Activated CD8-positive, alpha-beta memory T cell treated with anti-CD3 and anti-CD28 coated beads, Interleukin-2, amount 50 U/mL, for 24 hours (primary cell): Measurements from ENCODE around the gene RNF225.
A peak's percentile ranks its signal among the peaks of the same experiment; 100 is the strongest.
"Not testable (repeated sequence)": the region's sequence is repeated elsewhere in the genome, so short reads cannot be mapped to it uniquely, and the experiment has no call there.

ENCODE experiments used
- DNase-seq: peaks from one replicate; pipeline ENCODE4 v3.0.0-alpha.2; 2020; ENCODE audit errors: extremely low read depth

RNF225 gene

DNA sequence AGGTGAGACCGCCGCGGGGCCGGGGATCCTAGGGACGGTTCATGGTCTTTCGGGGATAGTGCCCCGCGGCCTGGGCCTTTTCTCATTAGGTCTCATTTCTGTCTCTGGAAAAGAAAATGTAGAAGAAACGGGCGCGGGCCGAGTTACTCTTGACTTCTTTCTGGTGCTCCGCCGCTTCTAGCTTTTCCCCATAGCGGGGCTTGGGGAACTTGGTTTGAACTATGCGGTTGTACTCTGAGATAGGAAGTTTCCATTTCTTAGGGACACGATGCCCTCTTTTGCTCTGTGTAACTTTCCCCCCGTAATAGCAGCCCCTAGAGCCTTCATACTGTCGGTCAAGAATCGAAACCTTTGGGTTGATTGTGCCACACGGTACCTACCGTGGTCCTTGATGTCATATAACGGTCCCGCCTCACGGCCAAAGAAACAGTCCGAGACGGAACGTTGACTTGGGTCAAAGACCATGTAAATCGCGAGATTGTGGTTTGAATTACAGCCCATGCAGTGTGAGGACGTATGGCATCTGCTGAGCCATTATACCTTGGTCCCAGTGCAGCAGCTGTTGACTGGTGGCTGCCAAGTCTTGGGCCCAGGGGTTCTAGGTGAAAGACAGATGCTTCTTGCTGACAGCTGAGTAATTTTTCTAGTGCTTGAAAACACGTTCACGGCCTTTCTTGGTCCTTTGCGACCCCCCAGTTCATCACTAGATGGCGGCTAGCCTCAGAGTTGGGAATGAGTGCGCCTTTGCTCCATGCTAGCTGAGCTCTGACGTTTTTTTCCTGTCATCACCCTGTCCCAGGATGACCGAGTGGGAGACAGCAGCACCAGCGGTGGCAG is 7.9 kb upstream of the RNF225 start:
- DNase-seq = no peak

DNA sequence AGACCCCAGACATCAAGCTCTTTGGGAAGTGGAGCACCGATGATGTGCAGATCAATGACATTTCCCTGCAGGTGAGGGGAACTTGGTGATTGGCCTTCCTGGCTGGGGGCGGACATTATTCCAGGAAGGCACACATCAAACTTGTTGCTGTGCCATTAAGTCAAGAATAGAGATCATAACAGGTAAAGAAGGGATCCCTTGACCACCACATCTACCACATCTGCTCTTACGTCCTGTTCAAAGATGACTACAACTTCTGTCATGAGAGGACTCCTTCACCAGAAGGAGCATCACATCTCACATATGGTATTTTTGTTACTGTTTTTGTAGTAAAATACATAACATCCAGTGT is 7.3 kb upstream of the RNF225 start:
- no peak for DNase-seq

DNA sequence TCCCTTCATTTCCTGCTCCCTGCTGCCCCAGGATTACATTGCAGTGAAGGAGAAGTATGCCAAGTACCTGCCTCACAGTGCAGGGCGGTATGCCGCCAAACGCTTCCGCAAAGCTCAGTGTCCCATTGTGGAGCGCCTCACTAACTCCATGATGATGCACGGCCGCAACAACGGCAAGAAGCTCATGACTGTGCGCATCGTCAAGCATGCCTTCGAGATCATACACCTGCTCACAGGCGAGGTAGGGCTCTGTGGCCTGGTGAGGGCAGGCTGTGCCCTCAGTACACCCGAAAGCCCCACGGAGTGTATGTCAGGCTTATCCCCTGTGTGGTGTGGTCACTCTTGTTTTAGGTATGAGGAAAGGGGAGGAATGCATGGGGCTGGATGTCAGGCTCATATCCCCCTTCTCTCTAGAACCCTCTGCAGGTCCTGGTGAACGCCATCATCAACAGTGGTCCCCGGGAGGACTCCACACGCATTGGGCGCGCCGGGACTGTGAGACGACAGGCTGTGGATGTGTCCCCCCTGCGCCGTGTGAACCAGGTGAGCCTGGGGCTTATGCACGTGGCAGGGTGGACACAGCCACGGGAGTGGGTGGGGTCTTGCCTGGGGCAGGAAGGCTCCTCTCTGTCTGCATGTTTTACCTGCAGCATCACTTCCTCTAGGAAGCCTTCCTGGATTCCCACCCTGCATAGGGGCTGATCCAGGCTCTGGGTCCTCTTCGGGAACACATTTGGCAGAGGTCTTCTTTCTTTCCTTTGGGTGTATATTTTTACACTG is 2.3 kb upstream of the RNF225 start:
- no peak for DNase-seq

DNA sequence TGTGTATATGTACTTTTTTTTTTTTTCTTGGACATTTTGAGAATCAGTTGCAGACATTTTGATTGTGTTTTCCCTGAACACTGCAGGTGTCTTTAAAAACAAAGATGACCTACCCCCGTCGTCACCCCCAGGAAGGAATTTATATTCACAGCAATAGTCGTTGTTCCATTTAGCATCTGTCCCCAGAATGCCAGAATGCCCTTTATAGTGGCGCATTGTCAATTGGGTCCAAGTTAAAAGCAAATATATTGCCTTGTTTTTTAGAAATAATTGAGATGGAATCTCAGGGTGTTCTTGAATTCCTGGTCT is 1.8 kb upstream of the RNF225 start:
- no peak for DNase-seq

DNA sequence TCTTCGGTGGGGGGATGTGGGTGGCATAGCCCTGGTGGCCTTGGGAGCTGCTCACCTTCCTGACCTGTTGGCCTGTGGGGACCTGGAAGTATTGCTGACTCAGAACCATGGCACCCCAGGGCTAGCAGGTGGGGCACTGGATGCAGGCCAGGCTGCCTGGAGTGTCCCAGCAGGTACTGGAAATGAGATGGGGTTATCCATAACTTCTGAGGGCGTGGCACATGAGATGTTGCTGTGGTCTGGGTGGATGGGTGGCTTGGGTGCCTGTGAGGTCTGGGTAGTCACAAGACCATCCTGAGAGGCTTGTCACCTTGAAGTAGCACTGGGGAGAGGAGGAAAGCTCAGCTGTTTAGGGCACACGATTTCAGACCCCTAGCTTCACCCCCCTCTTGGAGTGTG is 636 bp upstream of the RNF225 start:
- no peak for DNase-seq

DNA sequence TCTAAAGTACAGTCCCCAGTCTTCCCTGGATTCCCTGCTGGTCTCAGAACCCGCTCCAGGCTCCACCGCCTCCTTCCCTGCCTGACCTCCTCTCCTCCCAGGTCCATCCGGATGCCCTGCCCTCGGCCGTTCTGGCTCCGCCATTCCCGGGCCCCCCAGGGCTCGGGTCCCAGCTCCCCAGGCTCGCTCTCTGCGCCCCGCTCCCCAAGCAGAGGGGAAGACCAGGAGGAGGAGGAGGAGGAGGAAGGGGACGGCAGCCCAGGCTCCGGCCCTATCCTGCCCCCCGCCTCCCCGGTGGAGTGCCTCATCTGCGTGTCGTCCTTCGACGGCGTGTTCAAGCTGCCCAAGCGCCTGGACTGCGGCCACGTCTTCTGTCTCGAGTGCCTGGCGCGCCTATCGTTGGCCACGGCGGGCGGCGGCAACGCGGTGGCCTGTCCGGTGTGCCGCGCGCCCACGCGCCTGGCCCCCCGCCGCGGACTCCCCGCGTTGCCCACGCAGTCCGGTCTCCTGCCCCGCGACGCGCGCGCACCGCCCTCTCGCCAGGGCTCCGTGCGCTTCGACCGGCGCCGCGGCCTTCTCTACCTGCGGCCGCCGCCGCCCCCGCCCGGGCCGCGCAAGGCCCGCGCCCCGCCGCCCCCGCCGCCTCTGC is 647 bp downstream of the RNF225 start:
- DNase-seq = no peak

DNA sequence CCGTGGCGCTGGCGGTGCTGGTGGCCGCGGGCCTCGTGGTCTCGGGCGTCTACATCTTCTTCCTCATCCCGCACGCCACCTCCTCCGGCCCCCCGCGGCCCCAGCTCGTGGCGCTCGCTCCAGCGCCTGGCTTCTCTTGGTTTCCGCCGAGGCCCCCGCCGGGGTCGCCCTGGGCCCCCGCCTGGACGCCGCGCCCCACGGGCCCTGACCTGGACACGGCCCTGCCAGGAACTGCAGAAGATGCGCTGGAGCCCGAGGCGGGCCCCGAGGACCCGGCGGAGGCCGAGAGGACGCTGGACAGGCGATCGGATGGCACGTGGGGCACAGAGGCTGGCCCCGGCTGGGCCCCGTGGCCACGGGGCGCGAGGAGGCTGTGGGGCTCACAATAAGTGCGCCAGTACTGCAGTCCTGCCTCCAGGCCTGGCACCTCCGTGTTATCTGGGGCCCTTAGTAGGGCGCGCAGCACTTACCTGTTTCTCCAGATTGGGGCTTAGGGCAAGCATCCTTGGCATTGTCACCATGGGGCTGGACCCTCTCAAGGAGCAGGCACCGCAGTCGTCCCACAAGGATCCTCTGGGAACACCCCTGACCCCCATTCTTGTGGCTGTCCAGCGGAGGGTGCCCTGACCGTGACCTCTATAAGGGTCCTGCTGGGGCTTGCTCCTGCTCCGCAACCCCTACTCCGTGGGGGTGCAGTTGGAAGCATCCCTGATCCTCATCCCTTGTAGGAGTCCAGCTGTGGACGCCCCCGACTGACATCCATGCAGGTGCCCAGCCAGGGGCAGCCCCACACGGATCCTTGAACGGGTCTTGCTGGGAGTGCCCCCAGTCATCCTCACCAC is 1.5 kb downstream of the RNF225 start:
- no peak for DNase-seq

DNA sequence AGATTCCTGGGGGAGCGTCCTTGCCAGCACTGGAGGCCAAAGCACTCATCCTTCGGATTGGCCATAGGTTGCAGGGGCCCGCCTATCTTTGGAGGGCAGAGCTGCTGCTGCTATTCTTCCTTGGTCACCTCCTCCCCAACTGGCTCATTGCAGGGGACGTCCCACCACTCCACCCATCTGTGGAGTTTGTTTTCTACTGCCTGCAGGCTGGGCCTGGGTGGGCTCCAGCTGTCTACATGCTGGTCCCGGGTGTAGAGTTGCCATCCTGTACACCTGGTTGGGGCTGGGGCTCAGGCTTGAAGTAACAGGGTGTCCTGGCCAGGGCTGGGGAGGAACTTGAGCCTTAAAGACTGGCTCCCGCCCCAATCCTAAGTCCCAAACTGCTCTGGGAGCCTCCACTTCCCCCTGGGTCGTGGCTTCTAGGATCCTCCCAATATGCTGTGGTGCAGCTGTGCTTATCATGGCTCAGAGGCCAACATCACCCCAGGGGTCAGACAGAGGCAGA is 2.1 kb downstream of the RNF225 start:
- DNase-seq = no peak

DNA sequence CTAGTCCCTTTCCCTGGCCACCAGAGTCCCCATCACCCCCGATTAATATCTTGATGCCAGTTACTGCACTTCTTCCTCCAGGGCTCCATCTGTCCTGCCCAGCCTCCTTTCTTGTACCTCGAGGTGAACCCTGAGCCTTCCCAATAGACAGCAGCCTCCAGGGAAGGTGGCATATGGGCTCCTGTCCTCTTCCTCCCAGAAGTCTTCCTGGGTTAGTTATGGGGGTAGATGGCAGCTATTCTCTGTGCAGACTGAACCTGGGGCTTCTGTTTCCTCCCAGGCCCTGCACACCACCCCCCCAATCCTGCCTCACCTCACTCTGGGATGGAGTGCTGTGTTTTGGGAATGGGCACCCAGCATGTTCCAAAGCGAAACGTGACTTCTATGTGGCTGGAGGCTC is 2.6 kb downstream of the RNF225 start:
- DNase-seq = no peak

DNA sequence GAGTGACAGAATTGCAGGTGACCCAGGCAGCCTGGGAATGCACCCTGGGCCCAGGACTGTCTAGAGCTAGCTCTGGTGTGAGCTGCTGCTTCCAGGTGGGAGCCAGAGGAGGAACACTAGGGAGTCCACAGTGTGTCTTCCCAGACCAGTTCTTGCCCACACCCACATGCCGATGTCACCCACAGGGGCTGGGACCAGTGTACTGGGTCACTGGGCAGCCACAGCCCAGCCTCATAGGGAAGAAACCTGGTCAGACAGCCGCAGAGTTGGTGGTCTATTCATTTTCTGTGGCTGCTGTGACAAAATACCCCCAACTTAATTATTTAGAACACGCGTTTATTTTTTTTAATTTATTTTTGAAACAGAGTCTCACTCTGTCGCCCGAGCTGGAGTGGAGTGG is 3.1 kb downstream of the RNF225 start:
- no peak for DNase-seq

DNA sequence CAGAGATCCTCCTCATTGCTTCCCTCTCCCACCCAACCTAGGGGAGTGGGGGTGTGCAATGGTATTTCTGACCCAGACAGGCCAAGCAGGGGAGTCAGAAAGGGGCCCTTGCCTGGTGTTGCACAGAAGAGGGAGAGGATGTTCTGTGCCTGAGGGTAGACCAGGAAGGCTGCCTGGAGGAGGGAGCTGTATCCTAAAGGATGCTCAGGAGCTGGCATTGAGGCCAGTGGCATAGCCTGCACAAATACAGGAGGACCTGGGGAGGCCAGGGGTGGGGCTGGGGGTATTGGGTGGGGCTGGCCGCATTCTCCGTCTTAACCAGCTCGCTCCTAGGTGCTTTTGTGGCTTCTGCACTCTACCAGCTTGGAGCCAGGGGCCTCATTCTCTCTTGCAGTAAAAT is 4.4 kb downstream of the RNF225 start:
- no peak for DNase-seq

DNA sequence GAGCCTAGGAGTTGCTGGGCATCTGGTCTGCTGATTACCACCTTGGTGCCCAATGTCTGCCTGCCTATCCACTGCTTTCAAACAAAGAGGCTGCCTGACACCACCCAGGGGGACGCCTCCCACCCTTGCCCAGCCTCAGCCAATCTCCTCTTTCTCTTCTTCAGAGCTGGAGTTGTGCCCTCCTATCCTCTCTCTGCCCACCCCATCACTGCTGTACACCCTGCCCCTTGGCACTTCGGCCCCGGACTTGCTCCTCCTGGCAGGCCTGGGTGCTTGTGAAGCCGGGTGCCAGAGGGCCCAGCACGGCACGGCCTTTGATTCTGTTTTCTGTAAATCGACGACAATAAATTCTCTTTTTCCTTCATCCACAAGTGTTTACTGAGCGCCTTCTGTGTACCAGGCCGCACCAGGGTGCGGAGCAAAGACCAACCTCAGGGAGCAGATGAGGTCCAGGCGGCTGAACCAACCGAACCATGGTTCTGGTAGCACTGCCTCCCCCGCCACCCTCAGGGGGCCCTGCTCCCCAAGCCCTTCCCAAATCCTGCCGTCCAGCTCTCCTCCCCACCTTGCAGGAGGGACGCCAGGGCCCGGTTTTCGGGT is 5.0 kb downstream of the RNF225 start:
- no peak for DNase-seq

DNA sequence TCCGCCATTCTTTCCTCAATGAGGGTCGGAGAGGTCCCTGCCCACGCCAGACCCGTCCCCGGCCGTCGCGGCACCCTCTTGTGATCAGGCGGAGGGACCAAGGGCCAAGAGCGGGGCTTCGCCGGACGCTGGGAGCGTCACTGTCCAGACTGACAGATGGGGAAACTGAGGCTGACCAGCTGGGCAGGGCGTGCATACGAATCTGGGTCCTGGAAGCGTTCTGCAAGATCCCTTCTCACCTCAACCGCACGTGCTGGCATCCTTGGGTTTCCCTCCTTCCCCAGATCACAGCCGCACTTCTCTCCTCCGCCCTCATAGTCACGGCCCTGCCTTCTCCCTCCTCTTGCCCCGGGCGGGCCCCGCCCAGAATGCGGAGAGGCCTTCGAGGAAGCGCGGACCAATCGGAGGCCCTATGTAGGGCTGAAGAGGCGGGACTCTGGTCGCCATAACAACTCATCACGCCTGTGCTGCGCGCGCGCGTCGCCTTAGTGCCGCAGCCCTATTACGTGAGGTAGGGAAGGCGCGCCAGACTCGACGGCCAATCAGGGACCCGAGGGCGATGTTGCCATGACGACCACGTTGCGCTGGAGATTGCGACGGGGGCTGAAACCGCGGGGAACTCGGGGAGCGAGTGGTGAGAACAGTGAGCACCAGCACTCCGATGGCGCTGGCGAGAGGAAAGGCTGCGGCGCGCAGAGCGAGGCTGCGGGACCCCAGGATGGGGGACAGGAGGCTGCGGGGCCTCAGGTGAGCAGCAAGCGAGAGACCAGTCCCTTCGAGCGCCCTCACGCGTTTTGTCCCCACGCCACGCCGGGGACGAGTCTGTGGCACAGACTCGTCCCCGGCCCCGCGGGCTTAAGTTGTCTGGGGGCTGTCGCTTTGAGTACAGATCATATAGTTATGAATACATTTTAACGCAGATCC is 5.7 kb downstream of the RNF225 start:
- DNase-seq = peak; percentile 96

DNA sequence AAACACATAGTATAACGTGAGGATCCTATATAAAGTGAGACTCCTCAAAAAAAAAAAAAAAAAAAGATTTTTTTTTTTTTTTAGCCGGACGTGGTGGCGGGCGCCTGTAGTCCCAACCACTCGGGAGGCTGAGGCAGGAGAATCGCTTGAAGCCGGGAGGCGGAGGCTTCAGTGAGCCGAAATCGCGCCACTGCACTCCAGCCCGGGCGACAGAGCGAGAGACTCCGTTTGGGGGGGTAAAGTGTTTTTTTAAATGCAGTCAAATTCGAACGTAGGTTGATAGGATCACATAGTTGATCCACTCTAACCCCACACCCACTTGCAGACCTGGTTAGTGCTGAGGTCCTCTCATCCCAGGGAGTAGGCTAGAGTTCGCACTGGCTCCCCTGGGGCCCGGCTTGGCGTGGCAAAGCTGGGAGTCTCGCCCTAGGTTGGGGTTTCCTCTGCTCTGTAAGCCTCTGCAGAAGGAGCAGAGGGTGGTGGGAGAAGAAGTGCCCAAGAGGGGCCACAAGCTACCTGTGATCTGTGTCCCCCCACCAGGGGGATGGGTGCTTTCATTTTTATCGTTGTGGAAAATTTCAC is 6.5 kb downstream of the RNF225 start:
- no peak for DNase-seq

DNA sequence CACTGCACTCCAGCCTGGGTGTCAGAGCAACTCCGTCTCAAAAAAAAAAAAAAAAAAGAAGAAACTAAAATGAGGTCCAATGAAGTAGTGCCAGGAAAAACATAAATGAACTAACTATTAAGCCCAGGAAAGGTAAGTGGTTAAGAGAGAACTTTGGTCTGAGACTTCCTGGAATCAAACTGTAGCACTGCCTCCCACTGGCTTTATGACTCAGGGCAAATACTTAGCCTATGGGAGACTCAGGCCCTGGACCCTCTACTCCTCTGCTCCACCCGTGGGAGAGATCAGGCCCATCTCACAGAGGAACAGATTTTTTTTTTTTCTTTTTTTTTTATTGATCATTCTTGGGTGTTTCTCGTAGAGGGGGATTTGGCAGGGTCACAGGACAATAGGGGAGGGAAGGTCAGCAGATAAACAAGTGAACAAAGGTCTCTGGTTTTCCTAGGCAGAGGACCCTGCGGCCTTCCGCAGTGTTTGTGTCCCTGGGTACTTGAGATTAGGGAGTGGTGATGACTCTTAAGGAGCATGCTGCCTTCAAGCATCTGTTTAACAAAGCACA is 8.5 kb downstream of the RNF225 start:
- not testable (repeated sequence) for DNase-seq

DNA sequence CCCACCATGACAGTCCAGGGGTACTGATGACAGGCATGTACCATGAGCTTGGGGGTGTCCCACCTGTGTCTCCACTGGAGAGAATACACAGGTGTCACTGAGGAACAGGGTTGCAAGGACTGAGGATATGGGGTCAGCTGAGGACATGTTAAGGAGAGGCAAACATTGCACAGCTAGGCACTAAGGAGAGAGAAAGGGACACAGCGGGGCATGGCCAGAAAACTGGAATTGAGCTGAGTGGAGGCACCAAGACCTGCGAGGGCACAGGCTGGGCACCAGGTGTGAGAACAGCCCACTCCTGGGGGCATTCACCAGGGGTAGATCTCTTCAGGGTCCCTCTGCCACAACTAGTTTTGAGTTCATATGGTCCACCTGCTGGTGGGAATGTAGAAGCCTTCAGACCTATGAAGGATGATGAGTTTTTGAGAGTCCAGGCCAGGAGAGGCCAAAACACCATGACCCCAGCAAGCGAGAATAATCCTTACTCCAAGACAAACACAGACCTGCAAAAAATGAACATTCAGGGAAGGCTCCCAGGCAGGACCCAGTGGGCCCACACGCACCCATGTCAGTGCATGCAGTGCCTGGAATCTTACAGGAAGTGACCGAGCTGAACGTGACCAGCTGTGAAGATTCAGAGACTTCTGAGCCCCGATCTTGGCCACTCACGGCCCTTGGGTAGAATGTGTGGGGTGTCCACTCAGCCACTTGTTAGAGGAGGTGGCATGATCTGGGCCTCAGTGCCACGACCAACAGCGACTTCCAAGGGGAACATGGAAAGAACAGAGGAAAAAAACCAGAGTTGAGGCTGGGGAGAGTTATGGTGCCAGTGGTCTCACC is 11.6 kb downstream of the RNF225 start:
- DNase-seq = no peak

DNA sequence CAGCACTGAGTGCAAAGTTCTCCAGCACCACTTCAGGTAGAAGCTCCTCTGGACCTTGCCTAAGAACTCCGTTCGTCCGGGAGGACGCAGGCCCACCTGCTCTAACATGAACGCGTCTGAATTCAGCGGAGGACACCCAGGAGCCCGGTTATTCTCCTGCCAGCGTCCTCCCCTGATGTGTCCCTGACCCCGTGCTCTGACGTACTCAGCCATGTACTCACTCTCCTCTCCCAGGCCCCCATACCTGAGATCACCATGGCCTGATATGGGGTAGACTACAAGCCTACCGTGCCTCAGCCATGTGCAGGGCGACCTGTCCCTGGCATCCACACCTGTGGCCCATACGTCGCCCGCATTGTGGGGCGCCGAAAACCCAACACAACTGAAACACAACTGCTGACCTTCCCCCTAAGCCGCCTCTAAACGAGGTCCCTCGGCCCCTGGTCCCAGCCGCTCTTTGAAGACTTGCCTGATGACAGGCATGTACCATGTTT is 12.2 kb downstream of the RNF225 start:
- no peak for DNase-seq

DNA sequence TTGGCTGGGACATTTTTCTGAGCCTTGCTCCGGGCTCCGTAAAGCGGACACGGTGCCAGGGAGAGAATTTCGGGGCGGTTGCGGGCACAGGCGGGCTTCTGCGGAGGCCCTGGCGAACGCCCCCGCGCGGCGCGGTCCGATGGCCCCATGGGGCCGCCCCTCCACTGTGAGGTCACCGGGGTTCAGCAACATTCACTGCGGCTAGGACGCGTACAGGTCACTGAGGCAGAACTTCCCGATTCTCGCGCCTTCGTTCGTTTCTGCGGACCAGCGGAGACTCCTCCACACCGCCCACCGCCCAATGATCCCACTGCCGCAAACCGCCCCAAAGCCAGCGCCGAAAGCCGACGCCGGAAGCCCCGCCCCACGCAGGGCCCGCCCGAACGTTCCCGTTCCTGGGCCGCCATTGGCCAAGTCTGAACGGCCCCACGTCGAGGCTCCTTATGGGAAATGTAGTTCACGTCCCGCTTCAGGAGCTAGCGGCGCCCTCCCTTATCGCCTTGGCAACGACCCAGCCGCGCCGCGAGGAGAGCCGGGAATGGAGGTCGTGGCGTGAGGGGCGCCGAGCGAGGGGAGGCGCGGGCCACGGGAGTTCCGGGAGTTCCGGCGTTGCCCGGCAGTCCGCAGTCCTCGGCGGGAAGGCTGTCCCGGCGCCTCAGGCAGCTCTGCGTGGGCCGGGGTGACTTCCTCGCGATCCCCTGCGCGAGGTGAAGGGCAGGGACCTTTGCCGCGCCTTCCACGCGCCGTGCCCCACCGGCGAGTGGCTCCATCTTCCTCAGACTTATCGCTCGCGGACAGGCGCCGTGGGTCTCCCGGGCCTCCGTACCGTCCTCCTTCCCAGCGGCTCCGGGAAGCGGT is 12.9 kb downstream of the RNF225 start, which contains the start of gene ZNF584:
ZNF584 (plus strand) TSS at position 498 of the 858 bp plus-strand sequence. CDS start 499 bp downstream, outside the sequence.
- peak; percentile 86 for DNase-seq
